Tibial nerve (tissue), 4 donors: Measurements from ENCODE around the gene ZNF473. TPM values are rescaled to one million over a fixed set of nuclear protein-coding genes. Genes with fewer than 3 reads are reported as not detected.

ENCODE experiments used
- DNase-seq, 2 donors: peaks; one replicate each; pipeline ENCODE4 v3.0.0-alpha.2; 2019; ENCODE audit warnings: low spot score in 2 of 2
- H3K27ac ChIP-seq, 4 donors: fragments of 200-600 bp; sonication (generic) in 3 of 4; one replicate each; pipeline ENCODE4 v1.5.1; 2017 to 2019; ENCODE audit warnings: mild to moderate bottlenecking in 1 of 4
- H3K27me3 ChIP-seq, 2 donors: fragments of 200-600 bp; sonication (generic) in 1 of 2; one replicate each; pipeline versions ENCODE4 v1.5.1 to v1.6.0; 2017 to 2019
- H3K36me3 ChIP-seq, 3 donors: fragments of 200-600 bp; sonication (generic); one replicate each; pipeline ENCODE4 v1.5.1; 2018 to 2019
- H3K4me1 ChIP-seq, 4 donors: fragments of 200-600 bp; sonication (generic) in 3 of 4; one replicate each; pipeline ENCODE4 v1.5.1; 2017 to 2019
- H3K4me3 ChIP-seq, 4 donors: fragments of 200-600 bp; sonication (generic) in 3 of 4; one replicate each; pipeline ENCODE4 v1.5.1; 2017 to 2019; ENCODE audit warnings: mild to moderate bottlenecking in 1 of 4, moderate library complexity in 1 of 4
- H3K9me3 ChIP-seq, 4 donors: fragments of 200-600 bp; sonication (generic) in 3 of 4; one replicate each; pipeline ENCODE4 v1.5.1; 2017 to 2019
- EP300 ChIP-seq, 2 donors: sonication (generic); formaldehyde crosslinking; IDR thresholded peaks; one replicate each; pipeline ENCODE4 v1.6.1; 2017; ENCODE audit warnings: antibody characterized with exemption in 2 of 2, mild to moderate bottlenecking in 1 of 2
- POLR2A ChIP-seq, 2 donors: fragments of 450-650 bp; IDR thresholded peaks; one replicate each; pipeline ENCODE4 v1.6.1; 2017; ENCODE audit warnings: antibody characterized with exemption in 2 of 2, mild to moderate bottlenecking in 2 of 2, moderate library complexity in 2 of 2
- WGBS, 2 donors: methylation state at CpG; one replicate each; pipeline ENCODE4 v1.1.5; 2018; 5-methylcytosine and 5-hydroxymethylcytosine counted together
- total RNA-seq, 4 donors: library from RNA; depleted of rRNA; stranded (reverse); fragments of >200 nt; gene quantifications; one replicate each; pipeline ENCODE4 v1.1.0, GENCODE V29; 2016
- TF ChIP-seq, protein P1 (sequence below), 5 experiments: fragments of 200-600 bp in 3 of 5; fragments of 450-650 bp in 2 of 5; sonication (generic) in 3 of 5; IDR thresholded peaks; one replicate each; pipeline ENCODE4 v1.5.1; 2016 to 2019; ENCODE audit warnings: antibody characterized with exemption in 5 of 5, mild to moderate bottlenecking in 3 of 5, moderate library complexity in 2 of 5

The ZNF473 gene
- total RNA-seq, 4 donors from 2014 or later: 8.2 to 25.5 (median 14.3) TPM

DNA sequence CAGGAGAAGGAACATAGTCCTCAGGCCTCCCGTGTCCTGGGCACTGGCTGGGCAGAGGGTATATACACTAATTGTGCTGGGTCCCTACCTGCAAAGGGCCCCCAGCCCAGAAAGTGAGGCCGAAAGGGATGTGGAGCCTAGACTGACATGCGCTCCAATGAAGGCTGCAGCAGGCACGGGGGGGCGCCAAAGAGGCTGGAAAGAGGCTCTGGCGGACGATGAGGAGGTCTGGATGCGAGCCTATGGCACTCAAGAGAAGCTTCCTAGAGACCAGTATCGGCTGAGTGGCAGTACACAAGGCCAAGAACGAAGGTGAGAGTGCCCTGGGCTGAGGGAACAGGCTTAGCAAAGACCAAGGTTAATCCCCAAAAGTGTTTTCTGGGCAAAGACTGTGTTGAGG, 17.3 kb upstream of the ZNF473 start:
- 52 to 55% methylated on average over 10 of the region's 10 CpGs for WGBS, 2 donors
- H3K36me3 ChIP-seq: peaks cover 5 to 93% (median 11%) of the 10 kb centered on the region in 3 donors
- no peak overlapping the region for H3K4me3 ChIP-seq
- peaks cover 0 to 18% (median 2%) of the 10 kb centered on the region in 4 donors for H3K4me1 ChIP-seq
- no peak overlapping the region for H3K27ac ChIP-seq
- no peak for DNase-seq
- no peaks in the 10 kb centered on the region for H3K27me3 ChIP-seq
- H3K9me3 ChIP-seq: no peaks in the 10 kb centered on the region
- TF ChIP-seq POLR2A (IDR thresholded peaks at IDR 0.05) (no peak), EP300 (IDR thresholded peaks at IDR 0.05) (no peak)
- TF ChIP-seq, protein P1, sequence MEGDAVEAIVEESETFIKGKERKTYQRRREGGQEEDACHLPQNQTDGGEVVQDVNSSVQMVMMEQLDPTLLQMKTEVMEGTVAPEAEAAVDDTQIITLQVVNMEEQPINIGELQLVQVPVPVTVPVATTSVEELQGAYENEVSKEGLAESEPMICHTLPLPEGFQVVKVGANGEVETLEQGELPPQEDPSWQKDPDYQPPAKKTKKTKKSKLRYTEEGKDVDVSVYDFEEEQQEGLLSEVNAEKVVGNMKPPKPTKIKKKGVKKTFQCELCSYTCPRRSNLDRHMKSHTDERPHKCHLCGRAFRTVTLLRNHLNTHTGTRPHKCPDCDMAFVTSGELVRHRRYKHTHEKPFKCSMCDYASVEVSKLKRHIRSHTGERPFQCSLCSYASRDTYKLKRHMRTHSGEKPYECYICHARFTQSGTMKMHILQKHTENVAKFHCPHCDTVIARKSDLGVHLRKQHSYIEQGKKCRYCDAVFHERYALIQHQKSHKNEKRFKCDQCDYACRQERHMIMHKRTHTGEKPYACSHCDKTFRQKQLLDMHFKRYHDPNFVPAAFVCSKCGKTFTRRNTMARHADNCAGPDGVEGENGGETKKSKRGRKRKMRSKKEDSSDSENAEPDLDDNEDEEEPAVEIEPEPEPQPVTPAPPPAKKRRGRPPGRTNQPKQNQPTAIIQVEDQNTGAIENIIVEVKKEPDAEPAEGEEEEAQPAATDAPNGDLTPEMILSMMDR (IDR thresholded peaks at IDR 0.05): no peak

DNA sequence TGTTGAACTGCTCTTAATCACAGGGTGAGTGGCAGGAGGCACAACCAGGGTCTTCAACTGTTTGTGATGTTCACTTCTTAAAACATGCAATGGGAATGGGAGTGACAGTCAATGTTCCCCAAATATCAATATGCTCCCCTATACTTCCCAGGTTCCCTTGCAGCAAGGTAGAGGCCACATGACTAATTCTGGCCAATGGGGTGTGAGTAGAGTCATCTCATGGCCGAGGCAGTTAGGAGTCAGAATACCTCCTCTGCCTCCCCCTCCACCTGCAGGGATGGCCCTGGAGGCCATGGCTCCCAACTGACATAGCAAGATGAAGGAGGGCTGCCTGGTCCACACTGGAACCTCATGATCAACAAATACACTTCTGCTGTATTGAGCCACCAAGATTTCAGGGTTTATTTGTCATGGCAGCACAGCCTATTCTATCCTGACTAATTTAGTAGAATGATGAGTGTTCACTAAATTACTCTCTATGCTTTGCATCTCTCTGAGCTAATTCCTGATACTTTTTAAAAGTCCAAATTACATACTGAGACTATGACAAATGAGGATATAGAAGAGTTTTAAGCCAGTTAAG, 9.5 kb upstream of the ZNF473 start:
- Histone ChIP-seq H3K4me3 (no peak overlapping the region), H3K9me3 (no peaks in the 10 kb centered on the region), H3K36me3 (peaks cover 7 to 87% (median 26%) of the 10 kb centered on the region in 3 donors), H3K4me1 (no peaks in the 10 kb centered on the region), H3K27ac (no peak overlapping the region), H3K27me3 (no peaks in the 10 kb centered on the region)
- 73 to 82% methylated on average over 1 of the region's 1 CpG for WGBS, 2 donors
- TF ChIP-seq, protein P1 (IDR thresholded peaks at IDR 0.05): no peak
- TF ChIP-seq POLR2A (IDR thresholded peaks at IDR 0.05) (no peak), EP300 (IDR thresholded peaks at IDR 0.05) (no peak)
- DNase-seq: no peak

DNA sequence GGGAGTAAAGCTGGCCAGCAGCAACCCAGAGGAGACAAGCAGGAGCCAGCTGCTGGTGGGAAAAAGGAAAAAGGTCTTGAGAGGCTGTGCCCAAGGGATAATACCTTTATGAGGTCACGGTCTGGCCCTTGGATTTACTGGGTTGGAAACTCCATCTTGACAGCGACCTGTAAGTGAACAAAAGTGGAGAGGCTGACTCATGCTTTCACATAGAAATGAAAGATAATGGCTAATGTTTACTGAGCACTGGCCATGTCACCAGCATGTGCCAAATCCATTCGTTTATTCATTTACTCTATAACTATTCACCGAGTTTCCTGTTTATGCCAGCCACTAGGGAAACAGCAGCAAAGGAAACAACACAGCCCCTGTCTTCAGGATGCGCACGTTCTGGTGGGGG, 5.3 kb upstream of the ZNF473 start:
- H3K36me3 ChIP-seq: peaks cover 7 to 60% (median 17%) of the 10 kb centered on the region in 3 donors
- H3K27ac ChIP-seq: no peak overlapping the region
- no peak for DNase-seq
- WGBS, 2 donors: 86% methylated on average over 6 of the region's 6 CpGs
- TF ChIP-seq EP300 (IDR thresholded peaks at IDR 0.05) (no peak), POLR2A (IDR thresholded peaks at IDR 0.05) (no peak)
- TF ChIP-seq, protein P1 (IDR thresholded peaks at IDR 0.05): no peak
- H3K4me3 ChIP-seq: no peak overlapping the region
- H3K27me3 ChIP-seq: no peaks in the 10 kb centered on the region
- no peaks in the 10 kb centered on the region for H3K9me3 ChIP-seq
- H3K4me1 ChIP-seq: peaks cover 0 to 30% (median 10%) of the 10 kb centered on the region in 4 donors

DNA sequence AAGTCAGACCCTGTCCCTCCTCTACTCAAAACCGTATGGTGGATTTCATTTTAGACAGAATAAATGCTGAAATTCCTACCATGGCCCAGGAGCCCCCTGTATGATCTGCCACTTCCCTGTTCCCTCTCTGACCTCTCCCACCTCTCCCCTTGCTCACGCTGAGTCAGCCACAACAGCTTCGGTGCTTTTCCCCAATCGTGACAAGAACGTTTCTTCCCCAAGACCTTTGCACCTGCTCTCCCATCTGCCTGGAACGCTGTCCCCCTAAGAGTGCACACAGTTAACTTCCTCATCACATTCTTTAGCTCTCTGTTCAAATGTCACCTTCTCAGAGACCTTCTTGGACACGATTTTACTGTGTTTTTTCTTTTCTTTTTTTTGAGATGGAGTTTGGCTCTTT, 3.0 kb upstream of the ZNF473 start:
- H3K36me3 ChIP-seq: peaks cover 2 to 38% (median 5%) of the 10 kb centered on the region in 3 donors
- TF ChIP-seq, protein P1 (IDR thresholded peaks at IDR 0.05): no peak
- no peak for TF ChIP-seq POLR2A (IDR thresholded peaks at IDR 0.05)
- TF ChIP-seq EP300 (IDR thresholded peaks at IDR 0.05): no peak
- H3K27ac ChIP-seq: no peak overlapping the region
- peaks cover 0 to 48% (median 19%) of the 10 kb centered on the region in 4 donors for H3K4me1 ChIP-seq
- no peak for DNase-seq
- whole genome bisulfite sequencing, 2 donors: 76 to 80% methylated on average over 7 of the region's 7 CpGs
- H3K27me3 ChIP-seq: no peaks in the 10 kb centered on the region
- H3K4me3 ChIP-seq: no peak overlapping the region
- no peaks in the 10 kb centered on the region for H3K9me3 ChIP-seq

DNA sequence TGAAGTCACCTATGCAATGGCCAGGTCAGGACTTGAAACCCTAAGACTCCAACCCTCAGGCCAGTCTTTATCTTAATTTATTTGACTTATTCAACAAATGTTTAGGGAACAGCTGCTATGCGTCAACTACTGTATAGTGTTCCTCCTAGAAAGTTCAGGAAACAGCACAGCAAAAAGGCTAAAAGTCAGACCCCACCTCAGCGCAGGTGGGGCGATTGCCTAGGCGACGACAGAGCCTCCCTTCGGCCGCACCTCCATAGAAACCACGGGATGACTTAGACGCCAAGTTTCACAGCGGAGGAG, 1.1 kb upstream of the ZNF473 start:
- Histone ChIP-seq H3K4me1 (peaks cover 0 to 48% (median 19%) of the 10 kb centered on the region in 4 donors), H3K27me3 (no peaks in the 10 kb centered on the region), H3K4me3 (peak overlapping the region; percentile 94 to 98 (median 96)), H3K36me3 (peaks cover 0 to 26% (median 2%) of the 10 kb centered on the region in 3 donors), H3K9me3 (no peaks in the 10 kb centered on the region), H3K27ac (peak overlapping the region; percentile 93 to 97 (median 96))
- no peak for TF ChIP-seq EP300 (IDR thresholded peaks at IDR 0.05)
- TF ChIP-seq, protein P1 (IDR thresholded peaks at IDR 0.05): no peak
- TF ChIP-seq POLR2A (IDR thresholded peaks at IDR 0.05): no peak
- no peak for DNase-seq
- 1 to 3% methylated on average over 10 of the region's 10 CpGs for WGBS, 2 donors
